Measurements from ENCODE around the gene HSP90AA1.
"Not testable (repeated sequence)": the region's sequence is repeated elsewhere in the genome, so short reads cannot be mapped to it uniquely, and the experiment has no call there.

HSP90AA1 gene

GRCh38 chr14:102095231-102095870, 8.5 kb upstream of the HSP90AA1 start:
- in situ Hi-C loops (cut with MboI; ENCODE audit: low sequenced_read_pairs), result no loop called here

- in situ Hi-C loops (cut with MboI; ENCODE audit: low sequenced_read_pairs), result no loop called here
Observed at GRCh38 chr14:102094101-102094500, 7.3 kb upstream of the HSP90AA1 start.

DNA sequence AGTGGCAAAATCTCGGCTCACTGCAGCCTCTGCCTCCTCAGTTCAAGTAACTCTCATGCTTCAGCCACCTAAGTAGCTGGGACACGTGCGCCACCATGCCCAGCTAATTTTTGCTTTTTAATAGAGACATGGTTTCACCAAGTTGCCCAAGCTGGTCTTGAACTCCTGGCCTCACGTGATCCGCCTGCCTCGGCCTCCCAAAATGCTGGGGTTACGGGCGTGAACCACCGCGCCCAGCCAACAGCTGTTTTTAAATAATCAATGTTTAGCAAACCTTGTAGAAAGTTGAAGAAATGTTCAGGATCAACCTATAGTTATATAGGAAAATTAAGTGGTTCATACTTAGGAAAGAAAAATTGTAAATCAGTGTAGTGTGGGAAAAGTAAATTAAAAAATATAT, 6.0 kb upstream of the HSP90AA1 start:
- in situ Hi-C loops (cut with MboI; ENCODE audit: low sequenced_read_pairs), result no loop called here

DNA sequence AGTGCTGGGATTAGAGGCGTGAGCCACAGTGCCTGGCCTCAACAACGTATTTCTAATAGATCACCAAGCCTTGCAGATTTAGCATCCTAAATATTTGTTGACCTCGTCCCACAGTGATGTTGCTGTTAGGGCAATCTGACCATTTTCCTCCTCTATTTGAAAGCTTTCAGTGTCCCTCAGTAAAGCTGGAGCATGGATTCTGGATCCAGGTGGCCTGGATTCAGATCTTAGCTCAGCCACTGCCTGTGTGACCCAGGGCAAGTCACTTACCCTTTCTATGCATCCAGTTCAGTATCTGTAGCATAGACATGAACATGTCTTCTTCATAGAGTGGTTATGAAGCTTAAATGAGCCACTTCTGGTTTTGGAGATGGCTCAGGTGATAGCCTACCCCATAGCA, 3.9 kb upstream of the HSP90AA1 start:
- in situ Hi-C loops (cut with MboI; ENCODE audit: low sequenced_read_pairs), result no loop called here

DNA sequence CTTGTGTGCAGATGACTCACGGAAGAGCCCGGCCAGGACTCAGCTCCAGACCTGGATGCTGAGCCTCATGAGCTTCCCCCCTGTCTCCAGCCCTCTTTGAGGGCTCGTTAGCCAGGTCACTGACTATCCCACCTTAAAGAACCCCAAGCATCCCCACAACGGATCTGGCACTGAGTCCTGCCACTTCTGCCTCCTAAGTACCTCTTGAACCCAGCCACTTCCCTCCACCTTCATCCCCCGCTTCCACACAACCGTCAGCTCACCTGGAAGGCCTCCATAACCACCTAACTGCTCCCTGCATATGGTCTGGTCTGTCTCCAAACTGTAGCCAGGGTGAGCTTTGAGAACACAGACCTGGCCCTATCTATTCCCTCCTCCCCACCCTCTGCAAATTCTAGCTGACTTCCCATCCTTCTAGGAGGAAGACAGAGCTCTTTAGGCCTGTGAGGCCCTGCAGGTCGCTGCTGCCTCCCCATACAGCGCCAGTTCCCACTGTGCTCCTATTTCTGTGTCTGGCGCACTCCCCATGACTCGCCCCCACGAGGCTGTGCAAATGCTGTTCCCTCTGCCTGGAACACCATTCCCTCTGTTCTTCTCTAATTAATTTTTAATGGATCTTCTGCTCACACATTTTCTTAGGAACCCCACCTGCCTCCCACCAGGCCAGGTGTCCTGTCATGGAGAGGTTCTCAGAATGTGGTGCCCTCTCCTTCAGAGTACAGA, 2.9 kb upstream of the HSP90AA1 start:
- in situ Hi-C loops (cut with MboI; ENCODE audit: low sequenced_read_pairs), result no loop called here

- in situ Hi-C loops (cut with MboI; ENCODE audit: low sequenced_read_pairs), result no loop called here
Observed at GRCh38 chr14:102088012-102088792, 1.4 kb upstream of the HSP90AA1 start.

- in situ Hi-C loops (cut with MboI; ENCODE audit: low sequenced_read_pairs), result no loop called here
Observed at GRCh38 chr14:102087762-102088011, 843 bp upstream of the HSP90AA1 start.

GRCh38 chr14:102086709-102086971, 204 bp downstream of the HSP90AA1 start:
- in situ Hi-C loops (cut with MboI; ENCODE audit: low sequenced_read_pairs), result no loop called here

- in situ Hi-C loops (cut with MboI; ENCODE audit: low sequenced_read_pairs), result no loop called here
Observed at GRCh38 chr14:102085948-102086708, 716 bp downstream of the HSP90AA1 start.

DNA sequence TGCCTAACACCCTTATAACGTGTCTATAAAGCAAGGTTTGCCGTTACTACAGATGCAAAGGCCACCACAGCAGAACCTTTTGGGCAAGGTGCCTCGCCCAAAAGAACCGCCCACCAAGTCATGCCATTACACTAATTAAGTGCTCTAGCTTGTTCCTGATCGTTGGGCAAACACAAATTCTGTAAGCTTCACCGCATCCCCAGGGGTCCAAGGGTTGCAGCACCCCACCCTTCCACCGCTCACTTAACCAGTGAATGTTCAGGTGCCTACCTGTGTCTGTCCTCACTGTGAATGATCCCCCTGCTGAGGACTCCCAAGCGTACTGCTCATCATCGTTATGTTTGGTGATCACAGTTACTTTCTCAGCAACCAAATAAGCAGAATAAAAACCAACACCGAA, 1.4 kb downstream of the HSP90AA1 start:
- in situ Hi-C loops (cut with MboI; ENCODE audit: low sequenced_read_pairs), result no loop called here

DNA sequence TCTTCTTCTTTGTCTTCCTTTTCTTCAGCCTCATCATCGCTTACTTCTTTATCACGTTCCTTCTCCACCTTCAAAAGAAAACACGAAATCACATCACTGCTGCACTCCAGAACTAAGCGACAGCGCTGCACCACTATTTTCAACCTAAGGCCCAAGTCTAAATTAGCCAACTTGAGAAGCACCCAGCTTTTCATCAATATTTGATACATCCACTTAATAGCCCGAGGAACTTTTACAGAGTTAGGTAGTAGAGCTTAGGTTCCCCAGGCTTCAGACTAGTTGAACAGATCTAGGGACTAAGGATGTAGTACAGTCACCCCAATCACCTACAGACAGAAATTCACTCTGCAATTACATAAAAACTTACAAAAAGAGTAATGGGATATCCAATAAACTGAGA, 1.9 kb downstream of the HSP90AA1 start:
- in situ Hi-C loops (cut with MboI; ENCODE audit: low sequenced_read_pairs), result no loop called here

- in situ Hi-C loops (cut with MboI; ENCODE audit: low sequenced_read_pairs), result not testable (repeated sequence)
Observed at GRCh38 chr14:102084522-102084921, 2.3 kb downstream of the HSP90AA1 start.

DNA sequence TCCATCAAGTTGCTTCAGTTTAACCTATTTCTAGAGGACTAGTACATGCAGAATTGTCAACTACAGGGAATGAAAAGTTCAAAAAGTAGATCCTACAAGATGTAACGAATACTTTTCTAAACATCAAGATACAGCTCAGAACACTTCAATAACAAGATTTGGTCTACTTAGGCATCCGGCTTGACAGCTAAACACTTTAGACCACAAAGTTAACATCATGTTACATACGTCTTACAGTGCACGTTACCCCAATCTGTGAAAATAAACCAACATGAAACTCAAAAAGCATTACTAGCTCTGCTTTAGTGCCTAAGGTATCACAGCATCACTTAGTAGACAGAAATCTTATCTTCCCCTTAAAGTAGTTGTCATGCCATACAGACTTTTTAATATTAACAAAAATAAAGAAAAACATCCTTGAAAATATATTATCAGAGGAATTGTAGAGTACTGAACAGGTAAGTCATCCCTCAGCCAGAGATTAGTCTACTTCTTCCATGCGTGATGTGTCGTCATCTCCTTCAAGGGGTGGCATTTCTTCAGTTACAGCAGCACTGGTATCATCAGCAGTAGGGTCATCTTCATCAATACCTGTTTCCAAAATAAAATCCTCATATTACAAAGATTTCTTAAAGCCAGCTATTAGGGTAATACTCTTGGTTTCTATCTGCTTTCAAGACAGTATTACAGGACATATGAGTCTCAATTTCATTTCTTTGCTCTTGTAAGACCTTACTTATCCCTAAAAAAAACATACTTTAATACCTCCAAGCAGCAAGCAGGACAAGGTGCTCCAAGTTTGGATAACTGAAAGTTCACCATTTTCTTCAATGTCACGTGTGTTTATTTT, 5.4 kb downstream of the HSP90AA1 start:
- in situ Hi-C loops (cut with MboI; ENCODE audit: low sequenced_read_pairs), result no loop called here

DNA sequence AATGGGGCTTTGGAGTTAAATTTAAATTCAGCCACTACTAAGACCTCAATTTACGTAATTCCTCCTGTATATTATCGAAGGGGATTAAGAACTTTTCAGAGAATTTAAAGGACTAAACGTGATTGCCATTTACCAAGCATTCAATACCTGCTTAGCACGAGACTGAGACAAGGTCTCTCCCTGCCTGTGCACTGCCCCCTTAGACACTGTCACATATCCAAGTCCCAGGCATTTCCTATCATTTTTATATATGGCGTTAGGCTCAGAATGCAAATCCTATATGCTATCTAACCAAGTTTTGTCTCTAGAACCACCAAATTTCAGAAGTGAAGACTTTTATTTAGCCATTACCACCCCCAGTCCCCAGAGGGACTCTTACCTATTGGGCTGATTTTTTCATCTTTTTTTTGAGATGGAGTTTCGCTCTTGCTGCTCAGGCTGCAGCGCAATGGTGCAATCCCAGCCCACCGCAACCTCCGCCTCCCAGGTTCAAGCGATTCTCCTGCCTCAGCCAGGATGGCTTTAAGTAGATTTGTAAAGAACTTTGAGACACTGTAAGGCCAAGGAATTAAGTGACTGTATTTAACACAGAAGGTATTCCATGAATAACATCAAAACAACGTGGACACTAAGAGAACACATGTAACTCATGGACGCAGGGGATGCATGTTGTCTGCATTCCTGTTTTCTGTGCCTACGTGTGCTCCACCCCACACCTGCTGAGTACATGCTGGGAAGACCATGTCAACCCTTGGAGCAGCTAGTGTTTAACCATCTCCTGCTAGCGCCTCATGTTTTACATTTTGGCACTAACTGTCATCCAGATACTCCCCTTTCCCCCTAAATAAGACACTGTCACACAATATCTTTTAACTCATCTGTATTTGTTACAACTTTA, 6.4 kb downstream of the HSP90AA1 start:
- in situ Hi-C loops (cut with MboI; ENCODE audit: low sequenced_read_pairs), result no loop called here

- in situ Hi-C loops (cut with MboI; ENCODE audit: low sequenced_read_pairs), result no loop called here
Observed at GRCh38 chr14:102079700-102079979, 7.2 kb downstream of the HSP90AA1 start.

DNA sequence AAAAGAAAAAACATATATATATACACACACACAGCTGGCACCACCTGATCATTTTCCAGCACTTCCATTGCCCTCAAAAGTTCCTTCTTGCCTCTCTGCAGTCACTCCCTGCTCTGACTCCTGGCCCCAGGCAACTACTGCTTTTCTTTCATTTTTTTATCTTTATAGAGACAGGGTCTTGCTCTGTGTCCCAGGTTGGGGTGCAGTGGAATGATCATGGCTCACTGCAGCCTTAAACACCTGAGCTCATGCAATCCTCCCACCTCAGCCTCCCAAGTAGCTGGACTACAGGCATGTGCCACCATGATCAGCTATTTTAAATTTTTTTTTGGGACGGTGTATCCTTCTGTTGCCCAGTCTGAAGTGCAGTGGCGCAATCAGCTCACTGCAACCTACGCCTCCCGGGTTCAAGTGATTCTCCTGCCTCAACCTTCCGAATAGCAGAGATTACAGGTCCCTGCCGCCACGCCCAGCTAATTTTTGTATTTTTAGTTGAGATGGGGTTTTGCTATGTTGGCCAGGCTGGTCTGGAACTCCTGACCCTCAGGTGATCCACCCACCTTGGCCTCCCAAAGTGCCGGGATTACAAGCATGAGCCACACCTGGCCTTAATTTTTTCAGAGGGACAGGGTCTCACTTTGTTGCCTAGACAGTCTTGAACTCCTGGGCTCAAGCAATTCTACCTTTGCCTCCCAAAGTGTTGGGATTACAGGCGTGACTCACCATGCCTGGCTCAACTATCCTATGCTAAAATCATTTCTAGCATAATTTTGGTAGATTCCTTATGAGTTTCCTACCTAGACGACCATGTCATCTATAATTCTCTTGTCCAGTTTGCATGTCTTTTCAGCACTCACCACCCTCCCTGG, 7.8 kb downstream of the HSP90AA1 start:
- in situ Hi-C loops (cut with MboI; ENCODE audit: low sequenced_read_pairs), result no loop called here

DNA sequence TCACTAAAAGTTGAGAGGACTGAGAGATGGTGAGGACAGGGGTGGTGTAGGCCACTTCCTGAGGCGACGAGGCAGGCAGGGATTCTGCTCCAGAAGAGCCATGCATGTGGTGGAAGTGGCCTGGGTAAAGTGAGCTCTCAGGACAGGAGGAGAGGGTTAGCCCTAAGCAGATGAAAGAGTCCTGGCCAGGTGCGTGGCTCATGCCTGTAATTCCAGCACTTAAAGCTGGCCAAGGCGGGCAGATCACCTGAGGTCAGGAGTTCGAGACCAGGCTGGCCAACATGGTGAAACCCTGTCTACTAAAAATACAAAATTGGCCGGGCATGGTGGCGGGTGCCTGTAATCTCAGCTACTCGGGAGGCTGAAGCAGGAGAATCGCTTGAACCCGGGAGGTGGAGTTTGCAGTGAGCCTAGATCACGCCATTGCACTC, 8.5 kb downstream of the HSP90AA1 start:
- in situ Hi-C loops (cut with MboI; ENCODE audit: low sequenced_read_pairs), result not testable (repeated sequence)

DNA sequence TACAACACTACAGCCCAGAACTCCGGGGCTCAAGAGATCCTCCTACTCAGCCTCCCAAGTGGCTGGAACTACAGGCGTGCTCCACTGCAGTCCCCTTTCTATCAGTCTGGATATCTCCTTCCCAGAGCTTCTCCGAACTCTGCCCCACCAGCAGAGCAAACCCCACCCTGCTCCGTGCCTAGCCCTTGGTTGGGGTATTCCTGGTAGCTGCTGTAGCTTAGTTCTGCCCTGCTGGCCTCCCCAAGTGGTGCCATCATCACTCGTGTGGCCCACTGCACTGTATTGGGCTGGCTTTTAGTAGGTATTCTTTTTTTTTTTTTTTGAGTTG, 9.5 kb downstream of the HSP90AA1 start:
- in situ Hi-C loops (cut with MboI; ENCODE audit: low sequenced_read_pairs), result no loop called here

- in situ Hi-C loops (cut with MboI; ENCODE audit: low sequenced_read_pairs), result no loop called here
Observed at GRCh38 chr14:102075155-102075554, 11.7 kb downstream of the HSP90AA1 start.
